MG63 (cell line): ENCODE data around the gene SNRNP48. TPM values are rescaled to one million over a fixed set of nuclear protein-coding genes. Genes with fewer than 3 reads are reported as not detected.
A peak's percentile ranks its signal among the peaks of the same experiment; 100 is the strongest.

Source experiments
- DNase-seq: peaks from one replicate; pipeline ENCODE4 v3.0.0-alpha.2; 2020
- H3K27me3 ChIP-seq: fragments of 250-450 bp; sonication (Bioruptor Pico); 2 replicates; pipeline ENCODE4 v1.5.1; 2020; ENCODE audit warnings: mild to moderate bottlenecking, moderate library complexity
- H3K36me3 ChIP-seq: fragments of 250-450 bp; sonication (Bioruptor Pico); 2 replicates; pipeline ENCODE4 v1.5.1; 2020; ENCODE audit warnings: mild to moderate bottlenecking, moderate library complexity
- H3K4me3 ChIP-seq: fragments of 250-450 bp; sonication (Bioruptor Pico); 2 replicates; pipeline ENCODE4 v1.5.1; 2020; ENCODE audit warnings: mild to moderate bottlenecking, moderate library complexity
- H3K9me3 ChIP-seq: fragments of 250-450 bp; sonication (Bioruptor Pico); 2 replicates; pipeline ENCODE4 v1.5.1; 2020; ENCODE audit warnings: mild to moderate bottlenecking, moderate library complexity
- total RNA-seq: library from RNA; depleted of rRNA; stranded (reverse); fragments of >200 nt; shearing (Covaris generic); gene quantifications from 2 replicates; pipeline ENCODE4 v1.2.3, GENCODE V29; 2014; ENCODE audit warnings: low replicate concordance; rRNA removed

Gene SNRNP48, protein sequence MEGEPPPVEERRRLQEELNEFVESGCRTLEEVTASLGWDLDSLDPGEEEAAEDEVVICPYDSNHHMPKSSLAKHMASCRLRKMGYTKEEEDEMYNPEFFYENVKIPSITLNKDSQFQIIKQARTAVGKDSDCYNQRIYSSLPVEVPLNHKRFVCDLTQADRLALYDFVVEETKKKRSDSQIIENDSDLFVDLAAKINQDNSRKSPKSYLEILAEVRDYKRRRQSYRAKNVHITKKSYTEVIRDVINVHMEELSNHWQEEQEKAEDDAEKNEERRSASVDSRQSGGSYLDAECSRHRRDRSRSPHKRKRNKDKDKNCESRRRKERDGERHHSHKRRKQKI
- 7.4 and 53.4 TPM in 2 replicates for total RNA-seq

DNA sequence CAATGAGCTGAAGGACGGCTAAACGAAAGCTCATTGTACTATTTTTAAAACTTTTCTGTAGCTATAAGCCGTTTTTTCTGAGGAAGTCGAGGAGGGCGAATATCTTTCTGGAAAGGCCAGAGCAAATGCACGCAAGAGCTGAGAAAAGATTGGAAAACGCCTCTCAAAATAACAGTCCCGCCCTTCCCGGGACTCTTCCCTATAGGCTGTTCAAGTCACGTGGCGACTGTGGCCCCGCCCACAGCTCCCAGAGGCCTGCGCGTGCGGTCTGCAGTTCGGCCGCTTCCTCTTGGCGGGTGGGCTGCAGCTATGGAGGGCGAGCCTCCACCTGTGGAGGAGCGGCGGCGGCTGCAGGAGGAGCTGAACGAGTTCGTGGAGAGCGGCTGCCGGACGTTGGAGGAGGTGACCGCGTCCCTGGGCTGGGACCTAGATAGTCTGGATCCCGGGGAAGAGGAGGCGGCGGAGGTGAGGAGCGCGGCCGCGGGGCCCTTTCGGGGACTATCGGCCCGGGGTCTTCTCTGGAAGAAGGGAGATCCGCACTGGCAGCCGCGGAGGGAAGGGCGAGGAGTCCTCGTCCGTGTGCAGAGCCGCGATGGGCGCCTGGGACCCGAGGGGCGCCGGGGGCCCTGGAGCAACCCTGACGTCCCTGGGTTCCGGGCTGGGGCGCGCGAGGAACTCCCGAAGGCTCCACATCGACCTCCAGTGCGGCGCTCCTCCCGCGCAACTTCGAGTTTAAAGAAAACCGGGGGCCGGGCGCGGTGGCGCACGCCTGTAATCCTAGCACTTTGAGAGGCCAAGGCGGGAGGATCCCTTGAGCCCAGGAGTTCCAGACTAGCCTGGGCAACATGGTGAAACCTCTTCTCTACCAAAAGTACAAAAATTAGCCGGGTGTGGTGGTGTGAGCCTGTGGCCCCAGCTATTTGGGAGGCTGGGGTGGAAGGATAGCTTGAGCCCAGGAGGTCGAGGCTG lies at the start of gene SNRNP48:
SNRNP48 (plus strand) TSS at position 250 of the 969 bp plus-strand sequence; CDS start at position 310, 60 bp downstream.
- peak; percentile 92 for DNase-seq
- peak within 1 kb of the TSS; percentile 86 for H3K4me3 ChIP-seq
- no peaks in the 10 kb centered on the region for H3K27me3 ChIP-seq
- H3K36me3 ChIP-seq, result peaks cover 27% of the 10 kb centered on the region
- no peaks in the 10 kb centered on the region for H3K9me3 ChIP-seq

DNA sequence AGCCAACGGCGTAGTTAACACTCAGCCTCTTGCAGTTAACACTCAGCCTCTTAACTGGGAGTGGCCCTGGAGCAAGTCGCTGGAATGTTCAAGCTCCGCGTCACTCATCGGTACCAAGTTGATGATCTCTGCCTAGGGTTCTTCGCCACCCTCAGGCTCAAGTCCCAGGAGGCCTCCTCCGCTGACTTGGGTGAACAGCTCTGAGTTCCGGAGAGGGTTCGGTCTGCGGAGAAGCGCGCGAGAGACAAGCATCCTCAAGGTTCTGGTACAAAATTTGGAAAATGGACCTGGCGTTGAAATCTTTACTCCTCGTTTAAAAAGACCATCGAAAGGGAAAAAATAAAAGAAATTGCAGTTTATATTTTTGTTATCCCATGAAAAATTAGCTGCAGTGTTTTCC lies 49.4 kb upstream of the SNRNP48 start:
- H3K9me3 ChIP-seq, result no peaks in the 10 kb centered on the region
- peaks cover 69% of the 10 kb centered on the region for H3K27me3 ChIP-seq
- DNase-seq, result no peak
- no peak overlapping the region for H3K4me3 ChIP-seq
- H3K36me3 ChIP-seq, result no peaks in the 10 kb centered on the region

DNA sequence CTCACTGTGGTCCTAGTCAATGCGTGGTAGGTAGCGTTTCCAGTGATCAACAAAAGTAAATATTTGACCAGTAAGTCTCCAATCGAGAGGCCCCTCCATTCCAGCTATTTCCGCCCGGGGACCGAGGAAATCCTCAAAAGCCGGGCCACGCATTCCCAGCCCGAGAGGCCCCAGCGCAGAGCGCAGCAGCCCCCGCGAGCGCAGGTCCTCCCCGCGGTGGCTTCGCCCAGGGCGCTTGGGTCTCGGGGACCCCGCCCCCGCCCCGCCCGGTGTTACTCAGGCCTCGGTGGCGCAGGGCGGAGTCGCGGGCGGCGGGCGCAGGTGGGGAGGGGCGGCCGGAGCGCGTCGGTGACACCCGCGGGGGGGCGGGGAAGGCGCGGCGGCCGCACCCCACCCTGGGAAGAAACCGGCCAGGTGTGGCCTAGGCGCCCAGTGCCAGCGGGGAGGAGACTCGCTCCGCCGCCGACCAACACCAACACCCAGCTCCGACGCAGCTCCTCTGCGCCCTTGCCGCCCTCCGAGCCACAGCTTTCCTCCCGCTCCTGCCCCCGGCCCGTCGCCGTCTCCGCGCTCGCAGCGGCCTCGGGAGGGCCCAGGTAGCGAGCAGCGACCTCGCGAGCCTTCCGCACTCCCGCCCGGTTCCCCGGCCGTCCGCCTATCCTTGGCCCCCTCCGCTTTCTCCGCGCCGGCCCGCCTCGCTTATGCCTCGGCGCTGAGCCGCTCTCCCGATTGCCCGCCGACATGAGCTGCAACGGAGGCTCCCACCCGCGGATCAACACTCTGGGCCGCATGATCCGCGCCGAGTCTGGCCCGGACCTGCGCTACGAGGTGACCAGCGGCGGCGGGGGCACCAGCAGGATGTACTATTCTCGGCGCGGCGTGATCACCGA lies 48.6 kb upstream of the SNRNP48 start, which contains the start of gene DSP:
DSP (plus strand) TSS at position 497 of the 890 bp plus-strand sequence; CDS start at position 742, 245 bp downstream.
- peak within 1 kb of the TSS; percentile 43 for H3K4me3 ChIP-seq
- peaks cover 71% of the 10 kb centered on the region for H3K27me3 ChIP-seq
- no peaks in the 10 kb centered on the region for H3K9me3 ChIP-seq
- DNase-seq, result peak; percentile 33
- no peaks in the 10 kb centered on the region for H3K36me3 ChIP-seq

DNA sequence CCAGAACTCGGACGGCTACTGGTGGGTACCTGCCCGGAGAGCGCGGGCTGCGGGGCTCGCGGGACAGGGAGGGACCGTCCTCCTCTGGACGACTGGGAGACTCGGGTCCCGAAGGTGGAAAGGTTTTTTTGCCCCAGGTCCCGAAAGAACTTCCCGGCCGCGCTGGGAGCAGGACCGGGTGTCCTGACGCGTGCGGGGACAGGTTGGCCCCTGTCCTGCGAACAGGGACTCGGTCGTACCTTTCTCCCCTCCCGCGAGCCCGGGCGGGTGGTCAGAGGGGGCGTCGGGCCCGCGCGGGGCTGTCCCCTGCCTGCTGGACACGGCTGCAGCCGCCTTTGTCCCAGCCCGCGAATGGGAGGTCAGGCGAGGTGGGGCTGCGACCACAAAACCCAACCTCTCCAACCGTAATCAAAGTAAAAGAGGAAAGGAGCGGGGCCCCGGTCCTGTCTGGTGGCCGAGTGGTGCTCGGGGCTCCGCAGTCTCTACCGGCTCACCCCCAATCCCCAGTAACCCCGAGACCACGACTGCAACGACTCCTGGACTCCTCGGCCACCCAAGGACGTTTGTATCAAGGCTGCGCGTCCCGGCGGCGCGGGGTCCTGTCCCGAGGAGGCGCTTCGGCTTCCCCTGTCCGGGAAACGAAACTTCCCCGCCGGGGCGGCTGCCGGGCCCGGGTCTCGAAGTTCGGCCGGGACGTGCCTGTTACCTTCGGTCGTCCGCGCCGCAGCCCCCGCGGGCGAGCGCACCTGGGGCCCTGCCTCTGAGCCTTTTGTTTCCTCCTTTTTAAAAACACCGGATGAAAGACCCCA lies 47.7 kb upstream of the SNRNP48 start:
- H3K9me3 ChIP-seq, result no peaks in the 10 kb centered on the region
- no peaks in the 10 kb centered on the region for H3K36me3 ChIP-seq
- peaks cover 70% of the 10 kb centered on the region for H3K27me3 ChIP-seq
- DNase-seq, result peak; percentile 3
- H3K4me3 ChIP-seq, result peak overlapping the region; percentile 43

DNA sequence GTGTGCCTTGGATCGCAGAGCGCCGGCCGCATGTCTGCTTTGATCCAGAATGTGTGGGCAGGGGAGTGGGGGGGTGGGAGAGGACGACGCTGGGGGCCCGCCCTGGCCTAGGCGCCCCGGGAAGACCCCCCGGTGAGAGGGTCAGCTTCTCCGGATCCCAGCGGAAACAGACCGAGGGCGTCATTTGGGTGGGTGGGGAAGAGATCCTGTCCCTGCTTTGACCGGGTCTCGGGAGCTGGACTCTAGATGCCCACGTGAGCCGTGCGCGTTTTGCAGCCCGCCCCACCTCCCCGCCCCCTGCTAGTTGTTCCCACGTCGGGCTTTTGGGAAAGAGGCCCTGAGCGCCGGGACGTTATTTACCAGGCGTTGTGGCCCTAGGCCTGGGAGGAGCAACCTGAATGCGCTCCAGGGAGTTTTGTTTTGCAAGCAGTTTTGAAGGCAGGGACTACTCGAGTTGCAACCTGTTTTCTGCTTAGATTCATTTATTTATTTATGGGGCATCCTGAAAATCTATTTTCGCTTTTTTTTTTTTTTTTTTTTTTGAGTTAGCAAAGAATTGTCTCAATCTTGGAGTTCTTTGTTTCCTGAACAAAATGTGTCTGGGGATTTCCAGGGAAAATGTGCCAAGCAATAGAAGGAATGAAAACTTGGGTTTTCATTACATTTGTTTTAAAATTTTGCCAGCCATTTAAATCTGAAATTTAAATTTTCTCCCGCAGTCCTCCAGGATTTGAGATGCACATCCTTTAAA lies 46.9 kb upstream of the SNRNP48 start:
- Histone ChIP-seq H3K4me3 (peak overlapping the region; percentile 43), H3K27me3 (peaks cover 66% of the 10 kb centered on the region), H3K36me3 (no peaks in the 10 kb centered on the region), H3K9me3 (no peaks in the 10 kb centered on the region)
- DNase-seq, result no peak

DNA sequence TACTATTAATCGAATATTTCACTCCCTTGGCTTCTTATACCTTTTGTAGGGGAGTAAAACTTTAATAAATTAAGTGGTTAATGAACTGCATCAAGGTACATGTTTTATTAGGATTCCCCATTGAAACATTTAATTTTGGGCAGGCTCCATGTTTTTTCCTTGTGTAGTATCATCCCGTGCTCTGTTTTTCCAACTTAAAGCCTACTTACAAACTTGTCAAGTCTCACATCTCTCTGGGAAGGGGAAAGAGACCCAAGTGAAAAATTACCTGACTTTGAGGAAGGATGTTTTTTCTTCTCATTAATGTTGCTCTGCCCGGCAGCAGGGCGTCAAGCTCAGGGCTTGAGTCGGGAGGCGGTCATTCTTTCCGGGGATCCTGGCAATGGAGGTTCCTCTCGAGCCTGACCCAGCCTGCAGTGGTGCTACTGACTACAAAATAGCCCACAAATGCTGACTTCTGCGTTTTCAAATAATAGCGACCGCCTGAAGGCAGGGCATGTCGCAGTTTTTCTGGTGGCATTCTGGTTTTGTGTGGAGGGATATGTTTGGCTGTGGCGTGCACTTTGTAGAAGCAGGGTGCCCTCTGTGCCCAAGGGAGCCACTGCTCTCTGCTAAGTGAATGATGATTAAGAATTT lies 46.1 kb upstream of the SNRNP48 start:
- no peak for DNase-seq
- Histone ChIP-seq H3K36me3 (no peaks in the 10 kb centered on the region), H3K4me3 (no peak overlapping the region), H3K27me3 (peaks cover 63% of the 10 kb centered on the region), H3K9me3 (no peaks in the 10 kb centered on the region)

DNA sequence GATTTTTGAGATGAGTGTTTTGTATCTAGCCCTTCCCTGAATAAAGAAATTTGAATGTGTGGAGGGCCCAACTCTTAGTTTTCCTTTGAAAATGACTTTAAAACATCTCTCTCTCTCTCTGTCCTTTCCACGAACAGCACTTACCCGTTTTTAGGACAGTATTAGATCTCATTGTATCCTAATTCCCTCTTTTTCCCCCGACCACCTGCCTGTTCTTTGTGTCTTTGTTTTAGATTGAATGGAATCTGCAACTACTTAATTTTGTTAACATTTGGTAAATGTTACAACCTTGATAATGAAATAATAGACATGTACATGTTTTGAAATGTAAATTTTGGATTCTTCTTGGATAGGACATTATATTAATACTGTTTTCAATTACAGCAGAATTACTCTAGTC lies 45.4 kb upstream of the SNRNP48 start:
- Histone ChIP-seq H3K36me3 (no peaks in the 10 kb centered on the region), H3K4me3 (no peak overlapping the region), H3K9me3 (no peaks in the 10 kb centered on the region), H3K27me3 (peaks cover 62% of the 10 kb centered on the region)
- DNase-seq, result no peak

DNA sequence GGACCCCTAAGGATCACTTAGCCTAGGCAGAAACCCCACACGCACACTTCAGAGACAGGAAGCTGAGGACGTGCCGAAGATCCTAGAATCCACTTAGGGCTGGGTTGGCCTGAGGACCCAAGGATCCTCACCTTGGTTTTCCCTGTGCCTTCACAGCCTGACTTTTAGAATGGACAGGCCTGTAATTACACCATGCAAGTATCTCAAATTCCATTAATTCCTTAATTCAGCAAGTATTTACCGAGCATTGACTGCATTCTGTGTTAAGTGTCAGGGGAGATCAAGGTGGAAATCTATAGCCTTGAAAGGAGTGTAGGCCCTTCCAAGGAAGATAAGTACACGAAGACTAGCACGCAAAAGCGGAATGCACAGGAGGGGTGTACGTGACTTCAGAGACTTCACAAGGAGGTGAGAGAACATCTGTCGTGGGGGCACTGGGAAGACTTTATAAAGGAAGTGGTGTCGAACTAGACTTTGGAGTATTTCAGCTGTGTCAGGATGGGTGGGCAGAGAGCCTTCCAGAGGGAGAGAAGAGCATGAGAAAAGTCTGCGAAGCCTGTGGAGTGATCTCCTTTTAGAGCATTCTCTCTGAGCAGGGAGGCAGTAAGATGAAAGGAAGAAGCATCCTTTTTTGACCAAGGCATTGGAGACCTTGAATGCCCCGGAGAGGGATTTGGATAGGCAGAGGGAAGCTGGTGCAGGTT lies 44.5 kb upstream of the SNRNP48 start:
- Histone ChIP-seq H3K4me3 (no peak overlapping the region), H3K36me3 (no peaks in the 10 kb centered on the region), H3K9me3 (no peaks in the 10 kb centered on the region), H3K27me3 (peaks cover 57% of the 10 kb centered on the region)
- DNase-seq, result no peak

DNA sequence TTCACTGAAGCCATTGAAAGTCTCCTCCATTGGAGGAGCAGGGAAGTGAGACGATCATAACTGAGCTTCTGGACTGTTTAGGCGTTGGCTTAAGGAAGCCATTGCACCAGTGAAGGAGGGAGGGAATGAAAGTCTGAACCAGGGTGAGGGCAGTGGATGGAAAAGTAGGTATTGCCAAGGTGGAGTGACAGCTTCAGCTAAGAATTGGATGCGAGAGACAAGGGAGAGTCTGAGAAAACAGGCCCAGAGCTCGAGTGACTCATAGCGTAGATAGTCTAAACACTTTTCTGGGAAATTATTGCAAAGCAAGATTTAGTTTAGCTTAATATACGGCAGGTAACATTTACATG lies 44.0 kb upstream of the SNRNP48 start:
- Histone ChIP-seq H3K4me3 (no peak overlapping the region), H3K27me3 (peaks cover 52% of the 10 kb centered on the region)
- no peak for DNase-seq

DNA sequence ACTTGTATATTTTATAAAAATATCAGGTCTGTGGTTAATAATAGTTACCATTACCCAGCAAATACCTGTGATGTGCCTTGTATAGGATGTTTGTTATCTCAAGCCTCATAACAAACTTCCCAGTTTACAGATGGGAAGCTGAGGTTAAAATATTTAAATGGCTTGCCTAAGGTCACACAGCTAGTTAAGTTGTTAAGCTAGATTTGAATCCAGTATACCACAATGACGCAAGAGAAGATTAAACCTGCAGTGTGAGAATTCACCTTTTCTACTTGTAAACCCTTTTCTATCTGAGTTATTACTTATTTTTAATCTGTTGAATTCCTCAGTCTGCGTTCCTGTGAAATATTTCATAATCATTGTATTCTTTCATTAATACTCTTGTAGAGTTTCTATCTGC lies 43.6 kb upstream of the SNRNP48 start:
- Histone ChIP-seq H3K36me3 (no peaks in the 10 kb centered on the region), H3K9me3 (no peaks in the 10 kb centered on the region), H3K4me3 (no peak overlapping the region), H3K27me3 (peaks cover 50% of the 10 kb centered on the region)
- no peak for DNase-seq

More for the DNA sequence above, 44.0 kb upstream of the SNRNP48 start:
- Histone ChIP-seq H3K36me3 (no peaks in the 10 kb centered on the region), H3K9me3 (no peaks in the 10 kb centered on the region)

DNA sequence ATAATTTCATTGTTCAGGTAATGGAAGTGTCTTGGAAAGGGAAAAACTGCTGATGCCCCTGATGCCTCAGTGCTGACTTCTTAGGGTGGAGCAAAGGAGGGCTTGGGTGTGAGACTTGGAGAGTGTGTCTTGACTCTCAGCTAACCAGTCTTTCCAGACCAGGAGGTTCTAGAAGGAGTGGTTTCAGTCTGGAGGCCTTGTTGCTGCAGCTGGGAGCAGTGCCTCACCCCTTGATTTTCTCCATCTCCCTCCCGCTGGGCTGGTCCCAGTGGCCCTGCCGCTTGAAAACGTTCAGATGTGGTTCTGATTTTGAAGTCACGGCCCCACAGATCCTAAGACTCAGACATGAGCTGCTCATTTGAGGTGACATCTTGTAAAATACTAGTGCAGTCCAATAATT lies 43.1 kb upstream of the SNRNP48 start:
- Histone ChIP-seq H3K9me3 (no peaks in the 10 kb centered on the region), H3K4me3 (no peak overlapping the region), H3K36me3 (no peaks in the 10 kb centered on the region), H3K27me3 (peaks cover 45% of the 10 kb centered on the region)
- DNase-seq, result no peak

DNA sequence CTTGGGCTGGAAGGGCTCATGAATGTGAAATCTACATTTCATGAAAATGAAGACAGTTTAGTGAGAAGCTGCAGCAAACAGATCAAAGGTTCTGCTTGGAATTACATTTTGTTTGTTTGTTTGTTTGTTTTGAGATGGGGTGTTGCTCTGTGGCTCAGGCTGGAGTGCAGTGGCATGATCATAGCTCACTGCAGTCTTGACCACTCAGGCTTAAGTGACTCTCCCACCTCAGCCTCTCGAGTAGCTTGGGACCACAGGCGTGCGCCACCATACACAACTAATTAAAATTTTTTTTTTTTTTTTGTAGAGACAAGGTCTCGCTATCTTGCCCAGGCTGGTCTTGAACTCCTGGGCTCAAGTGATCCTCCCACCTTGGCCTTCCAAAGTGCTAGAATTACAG lies 42.7 kb upstream of the SNRNP48 start:
- no peak for DNase-seq
- H3K4me3 ChIP-seq, result no peak overlapping the region
- peaks cover 41% of the 10 kb centered on the region for H3K27me3 ChIP-seq
- no peaks in the 10 kb centered on the region for H3K9me3 ChIP-seq
- no peaks in the 10 kb centered on the region for H3K36me3 ChIP-seq

DNA sequence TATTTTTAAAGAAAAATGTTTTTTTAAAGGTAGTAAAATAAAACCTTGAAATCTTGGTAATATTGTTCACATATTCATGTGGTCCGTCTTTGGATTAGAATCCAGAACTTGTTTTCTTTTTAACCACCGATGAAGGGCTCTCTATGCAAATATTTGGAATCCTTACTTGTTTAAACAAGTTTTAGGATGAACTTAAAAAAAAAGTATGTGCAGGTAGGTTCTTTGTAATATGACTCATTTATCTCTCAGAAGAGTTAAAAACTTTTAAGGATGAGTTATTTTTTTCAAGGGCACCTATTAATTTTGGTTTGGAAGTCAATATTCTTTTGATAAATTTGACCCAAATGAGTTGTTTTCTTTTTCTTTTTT lies 39.6 kb upstream of the SNRNP48 start:
- no peaks in the 10 kb centered on the region for H3K36me3 ChIP-seq
- no peak for DNase-seq
- no peaks in the 10 kb centered on the region for H3K9me3 ChIP-seq
- peaks cover 15% of the 10 kb centered on the region for H3K27me3 ChIP-seq
- no peak overlapping the region for H3K4me3 ChIP-seq

DNA sequence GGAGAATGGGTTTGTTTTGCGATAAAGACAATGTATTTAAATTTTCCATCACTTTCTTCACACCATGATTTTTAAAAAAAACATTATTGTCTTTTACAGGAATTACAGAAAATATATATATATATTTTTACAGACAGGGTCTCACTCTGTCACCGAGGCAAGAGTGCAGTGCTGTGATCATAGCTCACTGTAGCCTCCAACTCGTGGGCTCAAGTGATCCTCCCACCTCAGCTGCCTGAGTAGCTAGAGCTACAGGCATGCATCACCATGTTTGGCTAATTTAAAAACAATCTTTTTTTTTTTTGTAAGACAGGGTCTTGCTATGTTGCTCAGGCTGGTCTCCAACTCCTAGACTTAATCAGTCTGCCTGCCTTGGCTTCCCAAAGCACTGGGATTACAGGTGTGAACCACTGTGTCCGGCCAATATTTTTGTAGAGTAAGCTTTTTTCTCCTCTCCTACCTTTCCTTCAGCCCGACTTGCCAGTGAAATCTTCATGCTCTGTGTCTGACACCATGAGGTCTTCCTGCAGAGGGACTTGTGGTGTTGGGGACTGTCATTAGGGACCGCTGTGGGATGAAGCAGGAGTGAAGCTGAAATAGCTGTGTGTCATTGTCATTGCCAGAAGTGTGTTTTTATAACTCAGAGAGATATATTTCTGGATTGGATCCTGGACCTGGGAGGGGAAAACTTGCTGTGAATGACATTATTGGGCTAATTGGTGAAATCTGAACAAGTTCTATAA lies 35.3 kb upstream of the SNRNP48 start:
- Histone ChIP-seq H3K27me3 (peaks cover 2% of the 10 kb centered on the region; the same call in 1 of the 2 replicates), H3K4me3 (no peak overlapping the region), H3K36me3 (no peaks in the 10 kb centered on the region), H3K9me3 (no peaks in the 10 kb centered on the region)
- no peak for DNase-seq
